Measurements from ENCODE around the gene LEKR1. TPM values are rescaled to one million over a fixed set of nuclear protein-coding genes. Genes with fewer than 3 reads are reported as not detected.
A peak's percentile ranks its signal among the peaks of the same experiment; 100 is the strongest.

Gene LEKR1
- total and polyA plus RNA-seq, 9 of the 15 experiments (the other 6 are each of a cell fraction or from before 2014, with no cell fraction given) = 0.76 to 1.8 (median 1.2) TPM

- peak in 1 of 2 experiments; percentile 71; a peak in 2 of 4 replicates for TF ChIP-seq ZNF639 (CRISPR knock-in tag; conservative IDR thresholded peaks at IDR 0.05 in 1 of 2, IDR thresholded peaks at IDR 0.05 in 1 of 2)
- TF ChIP-seq SAFB2 (IDR thresholded peaks at IDR 0.05; ENCODE audit: borderline replicate concordance, low read depth, low read length, severe bottlenecking) = no peak
- TF ChIP-seq MECOM (CRISPR knock-in tag; IDR thresholded peaks at IDR 0.05) = 0 out of 2 replicates have a peak, but pooled peaks have one; percentile 38
- peak; percentile 67; the same call in 1 of the 2 replicates for TF ChIP-seq EHMT2 (IDR thresholded peaks at IDR 0.05)
- peak; percentile 96 for TF ChIP-seq DPF2 (IDR thresholded peaks at IDR 0.05)
- peak; percentile 52 to 55; a peak in 2 of 4 replicates for TF ChIP-seq KDM1A (IDR thresholded peaks at IDR 0.05)
- peak; percentile 44 for TF ChIP-seq EP400 (IDR thresholded peaks at IDR 0.05)
- no peak for TF ChIP-seq HNRNPUL1 (IDR thresholded peaks at IDR 0.05; ENCODE audit: low read length)
- peak; percentile 90 for TF ChIP-seq HMBOX1 (IDR thresholded peaks at IDR 0.05)
- TF ChIP-seq BCOR (IDR thresholded peaks at IDR 0.05) = 0 out of 2 replicates have a peak, but pooled peaks have one; percentile 13
- TF ChIP-seq MAFK (IDR thresholded peaks at IDR 0.05; ENCODE audit: low read length) = peak; percentile 79
- TF ChIP-seq NONO (IDR thresholded peaks at IDR 0.05; ENCODE audit: low read depth in 2 of 2, low read length in 1 of 2) = no peak
- no peak for TF ChIP-seq RBM14 (IDR thresholded peaks at IDR 0.05; ENCODE audit: borderline replicate concordance, insufficient read depth, low read depth, low read length)
- peak; percentile 61 for TF ChIP-seq GATA2 (CRISPR knock-in tag; IDR thresholded peaks at IDR 0.05)
- TF ChIP-seq NCOR1 (IDR thresholded peaks at IDR 0.05) = peak; percentile 54
- no peak for TF ChIP-seq ZBTB43 (CRISPR knock-in tag; IDR thresholded peaks at IDR 0.05)
- TF ChIP-seq ZNF766 (CRISPR knock-in tag; conservative IDR thresholded peaks at IDR 0.05) = peak; percentile 75
- peak; percentile 96 for TF ChIP-seq FOSL1 (tag; conservative IDR thresholded peaks at IDR 0.05)
- peak in 1 of 2 experiments; percentile 36; a peak in 1 of 3 replicates for TF ChIP-seq CBX3 (IDR thresholded peaks at IDR 0.05; ENCODE audit: borderline replicate concordance in 1 of 2, low read length in 2 of 2)
- TF ChIP-seq ZNF316 (IDR thresholded peaks at IDR 0.05) = peak; percentile 95
- 0 out of 2 replicates have a peak, but pooled peaks have one; percentile 28 for TF ChIP-seq MYC (IDR thresholded peaks at IDR 0.05; ENCODE audit: low read depth, low read length)
- TF ChIP-seq MYC (CRISPR knock-in tag; IDR thresholded peaks at IDR 0.05; ENCODE audit: borderline replicate concordance, low read depth) = no peak
- peak; percentile 86 for TF ChIP-seq ZEB2 (IDR thresholded peaks at IDR 0.05)
- TF ChIP-seq CTBP1 (IDR thresholded peaks at IDR 0.05; ENCODE audit: borderline replicate concordance) = peak; percentile 76
- TF ChIP-seq ATF1 (CRISPR knock-in tag; IDR thresholded peaks at IDR 0.05) = no peak
- TF ChIP-seq ATF1 (tag; IDR thresholded peaks at IDR 0.05) = peak; percentile 74
- TF ChIP-seq GATAD2B (IDR thresholded peaks at IDR 0.05; ENCODE audit: borderline replicate concordance) = peak; percentile 30; the same call in 1 of the 2 replicates
These were observed 44.6 kb upstream of the LEKR1 start (continued) for GRCh38 chr3:156781310-156782230.

Data from K562 (cell line).